Kasumi-1 (cell line): ENCODE results near the gene EXPH5.
"Not testable (repeated sequence)": the region's sequence is repeated elsewhere in the genome, so short reads cannot be mapped to it uniquely, and the experiment has no call there.

Experiments
- DNase-seq, 2 experiments: peaks; one replicate each; lab custom pipeline; 2025; lab: John Stamatoyannopoulos, UW

Gene EXPH5

DNA sequence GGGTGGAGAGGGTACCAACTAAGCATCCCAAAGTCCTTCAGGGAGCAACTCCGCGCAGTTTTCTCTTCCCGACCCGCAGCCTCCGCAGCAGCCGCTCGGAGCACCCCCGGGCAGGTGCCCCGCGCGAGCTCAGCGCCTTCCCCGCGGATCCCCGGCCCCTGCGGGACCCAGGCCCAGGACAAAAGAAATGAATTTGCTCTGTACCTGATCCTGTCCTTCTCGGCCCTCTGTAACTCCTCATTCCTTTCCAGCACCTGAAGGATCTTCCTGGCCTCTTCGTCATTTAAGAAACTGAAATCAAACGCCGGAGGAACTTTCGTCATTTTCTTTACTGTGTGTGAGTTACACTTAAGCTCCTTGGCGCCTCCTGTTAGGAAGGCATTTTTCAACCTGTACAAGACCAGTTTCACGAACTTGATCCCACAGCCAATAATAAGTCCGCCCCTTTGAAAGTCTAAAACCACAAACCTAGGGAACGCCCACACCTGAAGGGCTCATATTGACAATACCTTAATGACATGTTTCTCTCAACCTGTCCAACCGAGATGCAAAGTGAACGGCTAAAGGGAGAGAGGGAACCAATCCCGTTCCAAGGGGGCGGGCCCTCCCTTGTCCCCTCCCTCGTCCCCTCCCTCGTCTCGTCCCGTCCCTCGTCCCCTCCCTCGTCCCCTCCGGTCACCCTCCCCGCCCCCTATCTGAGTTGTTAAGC is at the start of gene EXPH5:
EXPH5 (minus strand) TSS at position 555 of the 709 bp plus-strand sequence; CDS start at position 323, 232 bp downstream.
- peak; percentile 82 to 83 for DNase-seq

- DNase-seq, result not testable (repeated sequence)
Measured at GRCh38 chr11:108641752-108642151, 48.2 kb upstream of the EXPH5 start.

GRCh38 chr11:108639146-108639545 is 45.6 kb upstream of the EXPH5 start:
- DNase-seq, result no peak

GRCh38 chr11:108636222-108636621 is 42.7 kb upstream of the EXPH5 start:
- DNase-seq, result no peak

GRCh38 chr11:108635106-108635505 is 41.5 kb upstream of the EXPH5 start:
- no peak for DNase-seq

GRCh38 chr11:108632041-108632704 is 38.6 kb upstream of the EXPH5 start:
- no peak for DNase-seq

GRCh38 chr11:108629274-108629673 is 35.7 kb upstream of the EXPH5 start:
- DNase-seq, result no peak

DNA sequence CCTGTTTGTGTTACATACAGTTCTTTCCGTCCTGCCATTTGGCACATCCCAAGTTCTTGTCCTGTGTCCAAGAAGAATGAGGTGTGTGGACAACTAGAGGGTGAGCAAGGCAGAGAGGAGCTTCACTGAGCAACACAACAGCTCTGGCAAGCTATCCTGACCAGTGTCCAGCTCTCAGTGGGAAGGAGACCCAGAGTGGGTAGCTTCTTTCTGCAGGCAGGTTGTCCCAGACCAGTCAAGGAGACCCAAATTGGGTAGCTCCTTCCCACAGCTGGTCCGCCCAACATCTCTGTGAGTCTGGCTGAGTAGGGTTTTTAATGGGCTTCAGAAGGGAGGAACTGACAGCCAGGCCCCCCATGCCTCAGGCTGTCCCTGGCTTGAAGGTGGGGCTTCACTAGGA is 35.2 kb upstream of the EXPH5 start:
- no peak for DNase-seq

- DNase-seq, result no peak
Measured at GRCh38 chr11:108628326-108628725, 34.8 kb upstream of the EXPH5 start.

DNA sequence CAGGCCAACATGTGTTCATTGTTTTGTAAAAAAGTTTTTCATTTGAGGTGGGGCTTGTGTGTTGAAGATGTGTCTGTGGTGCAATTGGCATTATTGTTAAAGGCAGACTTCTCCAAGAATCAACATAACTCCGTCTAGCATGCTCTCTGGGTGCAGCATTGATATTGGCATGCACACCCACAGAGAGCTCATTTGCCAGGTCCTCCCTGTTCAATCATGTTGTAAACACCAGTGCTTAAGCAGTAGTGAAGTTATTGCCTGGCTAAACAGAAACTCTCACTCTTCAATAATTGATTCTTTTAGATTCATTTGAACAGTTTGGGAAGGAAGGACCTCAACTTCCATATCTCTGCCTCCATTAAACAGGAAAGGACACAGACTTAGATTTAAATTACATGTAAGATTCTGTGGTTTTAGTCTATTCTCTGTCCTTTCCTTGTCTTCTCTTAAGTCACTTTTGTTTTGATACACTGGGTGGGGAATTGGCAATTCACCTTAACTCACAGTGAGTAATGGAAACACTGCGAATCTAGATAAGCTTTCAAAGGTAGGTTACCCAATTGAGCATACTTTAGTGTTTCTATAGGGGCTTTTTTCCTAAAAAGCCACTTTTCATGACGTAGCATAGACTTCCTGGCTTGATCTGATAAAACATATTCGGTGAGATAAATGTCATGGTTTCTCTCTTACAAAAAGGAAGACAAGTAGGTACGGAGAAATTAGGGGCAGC is 30.8 kb upstream of the EXPH5 start:
- DNase-seq, result no peak

GRCh38 chr11:108622341-108622740 is 28.8 kb upstream of the EXPH5 start:
- DNase-seq, result no peak

GRCh38 chr11:108620958-108621772 is 27.6 kb upstream of the EXPH5 start:
- DNase-seq, result no peak

- DNase-seq, result no peak
Measured at GRCh38 chr11:108618529-108618928, 25.0 kb upstream of the EXPH5 start.

- no peak for DNase-seq
Measured at GRCh38 chr11:108617055-108617454, 23.5 kb upstream of the EXPH5 start.

DNA sequence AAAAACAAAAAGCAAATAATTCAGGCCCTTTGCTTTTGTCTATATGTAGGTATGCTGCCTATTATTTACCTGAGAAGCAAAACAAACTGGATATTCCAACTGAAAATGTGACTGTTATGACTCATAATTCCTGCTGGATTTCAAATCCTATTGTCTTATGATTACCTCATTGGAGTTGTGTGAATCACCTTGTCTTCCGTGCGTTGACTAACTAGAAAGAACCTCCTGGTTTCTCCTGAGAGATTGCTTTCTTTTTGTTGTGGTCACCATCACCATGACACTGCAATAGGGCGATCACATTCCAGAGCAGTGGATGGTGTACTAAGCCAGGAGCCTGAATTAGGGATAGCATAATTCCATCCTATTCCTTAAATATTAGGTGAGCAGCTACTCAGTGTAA is 23.0 kb upstream of the EXPH5 start:
- DNase-seq, result no peak

- DNase-seq, result no peak
Measured at GRCh38 chr11:108614086-108614485, 20.5 kb upstream of the EXPH5 start.

GRCh38 chr11:108609682-108610081 is 16.1 kb upstream of the EXPH5 start:
- DNase-seq, result no peak

DNA sequence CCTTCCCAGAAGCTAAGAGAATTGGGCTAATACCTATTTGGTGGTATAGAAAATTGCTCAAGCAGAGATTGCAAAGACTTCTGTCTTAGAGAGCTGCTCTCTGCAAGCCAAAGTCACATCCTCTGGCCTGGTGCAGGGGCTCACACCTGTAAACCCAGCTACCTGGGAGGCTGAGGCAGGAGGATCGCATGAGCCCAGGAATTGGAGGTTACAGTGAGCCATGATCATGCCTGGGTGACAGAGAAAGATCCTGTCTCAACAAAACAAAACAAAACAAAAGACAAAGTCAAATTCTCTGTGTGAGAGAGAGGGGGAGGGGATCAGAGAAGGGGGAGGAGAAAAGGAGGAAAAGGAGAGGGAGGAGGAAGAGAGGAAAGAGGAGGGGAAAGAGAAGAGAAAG is 15.0 kb upstream of the EXPH5 start:
- DNase-seq, result no peak

- no peak for DNase-seq
Measured at GRCh38 chr11:108606495-108607160, 13.1 kb upstream of the EXPH5 start.

GRCh38 chr11:108606070-108606469 is 12.5 kb upstream of the EXPH5 start:
- no peak for DNase-seq

DNA sequence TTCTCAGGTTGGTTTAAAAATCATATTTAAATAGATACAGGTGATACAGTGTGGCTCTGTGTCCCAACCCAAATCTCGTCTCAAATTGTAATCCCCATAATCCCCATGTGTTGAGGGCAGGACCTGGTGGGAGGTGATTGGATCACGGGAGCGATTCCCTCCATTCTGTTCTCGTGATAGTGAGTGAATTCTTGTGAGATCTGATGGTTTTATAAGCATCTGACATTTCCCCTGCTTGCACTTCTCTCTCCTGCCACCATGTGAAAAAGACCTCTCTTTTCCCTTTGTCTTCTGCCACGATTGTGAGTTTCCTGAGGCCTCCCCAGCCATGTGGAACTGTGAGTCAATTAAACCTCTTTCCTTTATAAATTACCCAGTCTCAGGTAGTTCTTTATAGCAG is 9.2 kb upstream of the EXPH5 start:
- DNase-seq, result peak; percentile 16 to 32

DNA sequence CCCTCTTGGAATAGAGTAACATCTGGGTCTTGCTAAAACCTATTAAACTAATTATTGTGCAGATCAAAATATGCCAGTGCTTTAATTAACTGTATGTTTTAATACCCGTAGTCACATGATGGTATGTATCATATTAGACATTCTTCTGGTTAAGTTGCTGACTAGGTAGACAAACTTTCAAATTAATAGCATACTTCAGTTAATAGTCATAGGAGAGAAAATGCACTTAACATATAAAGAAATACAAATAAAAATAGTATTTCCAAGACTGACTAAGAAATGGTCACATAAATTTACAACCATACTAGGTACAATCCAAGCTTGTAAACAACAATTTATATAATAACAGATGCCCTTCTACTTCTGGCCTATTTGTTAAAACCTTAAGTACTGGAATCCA is 7.6 kb upstream of the EXPH5 start:
- DNase-seq, result no peak
